ENCODE data around the gene MRPL14.

MRPL14 gene

DNA sequence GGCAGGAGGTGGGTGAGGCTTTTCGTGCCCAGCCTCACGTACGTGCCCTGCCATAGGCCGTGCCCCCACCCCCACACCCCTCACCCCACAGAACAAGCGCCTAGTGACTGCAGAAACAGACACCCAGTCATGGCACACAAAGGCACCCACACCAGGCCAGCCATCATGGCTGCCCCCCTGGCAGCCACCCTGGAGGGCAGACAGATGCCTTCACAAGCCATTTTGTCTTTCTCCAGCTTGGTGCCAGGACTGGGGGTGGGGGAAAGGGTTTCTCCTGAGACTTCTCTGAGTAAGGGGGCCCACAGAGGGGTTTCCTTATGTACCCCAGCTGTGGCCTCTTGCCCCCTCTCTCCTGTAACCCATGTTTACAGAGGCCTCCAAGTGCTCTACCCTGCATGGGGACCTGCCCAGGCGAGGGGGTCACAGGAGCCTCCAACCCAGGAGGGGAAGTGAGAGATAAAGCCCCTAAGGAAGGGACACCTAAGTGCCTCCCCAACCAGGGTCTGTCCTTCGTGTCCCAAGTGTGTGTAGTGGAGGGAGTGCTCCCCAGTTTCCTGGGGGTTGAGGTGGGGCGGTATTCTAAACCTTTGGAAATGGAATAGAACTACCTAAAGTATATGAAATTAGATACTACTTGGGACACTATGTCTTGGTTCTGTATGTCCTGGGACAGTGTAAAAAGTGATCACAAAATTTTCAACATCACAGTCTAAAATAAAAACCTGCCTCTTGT lies 49.9 kb downstream of the MRPL14 start:
- DNase-seq = no peak

DNA sequence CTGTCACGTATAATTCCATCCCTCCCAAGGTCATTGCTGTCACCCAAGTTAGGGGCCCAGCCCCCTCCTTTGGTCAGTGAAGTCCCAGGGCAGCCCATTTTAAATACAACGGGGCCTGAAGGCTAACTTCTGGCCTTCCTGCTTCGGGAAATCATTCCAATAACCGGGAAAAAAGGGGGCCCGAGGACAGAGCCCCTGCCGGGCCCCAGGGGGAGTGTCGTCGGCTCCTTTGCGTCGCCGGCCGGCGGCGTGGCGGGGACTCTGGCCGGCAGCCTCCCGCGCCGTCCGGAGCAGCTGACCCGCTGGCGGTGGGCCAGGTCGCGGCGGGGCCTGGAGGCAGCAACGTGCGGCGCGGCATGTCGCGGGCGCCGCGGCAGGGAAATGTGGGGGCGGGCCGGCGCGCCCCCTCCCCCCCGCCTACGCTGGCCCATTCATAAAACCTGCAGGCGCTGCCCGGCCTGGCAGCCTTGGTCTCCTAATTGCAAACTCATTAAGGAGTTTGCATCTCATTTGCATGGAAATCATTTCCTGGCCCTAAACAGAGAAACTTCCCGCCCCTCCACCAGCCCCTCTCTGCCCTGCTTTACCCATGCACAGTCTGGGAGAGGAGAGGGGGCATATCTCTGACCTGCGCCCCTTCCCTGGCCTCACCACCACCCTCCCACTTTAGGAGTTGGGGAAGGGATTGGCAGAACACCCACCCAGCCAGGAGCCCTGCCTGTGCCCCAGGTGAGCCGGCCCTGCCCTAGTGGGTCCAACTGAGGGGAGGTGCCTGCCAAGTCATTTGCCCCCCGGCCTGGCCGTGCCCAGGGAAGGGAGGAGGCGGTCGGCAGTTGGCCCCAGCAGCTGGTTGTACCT lies 50.7 kb downstream of the MRPL14 start:
- no peak for DNase-seq

DNA sequence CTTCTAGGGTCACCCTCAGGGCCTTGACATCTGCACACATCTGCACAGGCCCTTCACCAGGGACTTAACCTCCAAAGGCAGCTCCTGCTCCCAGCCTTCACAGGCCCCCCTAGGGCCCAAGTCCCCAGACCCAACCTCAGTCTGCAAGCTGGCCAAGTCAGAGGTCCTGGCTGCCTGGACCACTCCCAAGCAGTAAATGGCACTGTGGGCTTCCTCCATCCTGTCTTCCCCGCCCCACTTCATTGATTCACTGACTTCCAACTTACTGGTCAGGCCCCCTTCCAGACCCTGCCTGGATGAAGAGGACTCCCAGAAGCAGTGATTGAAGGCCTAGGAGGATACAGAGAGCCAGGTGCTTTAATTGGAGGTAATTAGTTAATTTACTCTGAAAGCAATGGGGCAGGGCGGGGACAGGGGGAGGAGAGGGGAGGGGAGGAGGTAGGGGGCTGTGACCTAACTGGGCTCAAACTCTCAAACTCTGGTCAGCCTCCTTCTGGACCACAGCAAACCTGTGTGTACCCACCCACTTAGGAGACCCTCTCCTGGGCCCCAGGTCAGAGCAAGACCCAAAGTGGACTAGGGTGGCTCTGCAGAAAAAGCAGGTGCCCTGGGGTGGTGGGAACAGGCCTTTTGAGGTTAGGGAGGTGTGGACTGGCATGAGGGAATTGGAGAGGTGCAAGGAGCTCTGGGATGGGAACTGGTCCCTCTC lies 51.5 kb downstream of the MRPL14 start:
- DNase-seq = no peak

DNA sequence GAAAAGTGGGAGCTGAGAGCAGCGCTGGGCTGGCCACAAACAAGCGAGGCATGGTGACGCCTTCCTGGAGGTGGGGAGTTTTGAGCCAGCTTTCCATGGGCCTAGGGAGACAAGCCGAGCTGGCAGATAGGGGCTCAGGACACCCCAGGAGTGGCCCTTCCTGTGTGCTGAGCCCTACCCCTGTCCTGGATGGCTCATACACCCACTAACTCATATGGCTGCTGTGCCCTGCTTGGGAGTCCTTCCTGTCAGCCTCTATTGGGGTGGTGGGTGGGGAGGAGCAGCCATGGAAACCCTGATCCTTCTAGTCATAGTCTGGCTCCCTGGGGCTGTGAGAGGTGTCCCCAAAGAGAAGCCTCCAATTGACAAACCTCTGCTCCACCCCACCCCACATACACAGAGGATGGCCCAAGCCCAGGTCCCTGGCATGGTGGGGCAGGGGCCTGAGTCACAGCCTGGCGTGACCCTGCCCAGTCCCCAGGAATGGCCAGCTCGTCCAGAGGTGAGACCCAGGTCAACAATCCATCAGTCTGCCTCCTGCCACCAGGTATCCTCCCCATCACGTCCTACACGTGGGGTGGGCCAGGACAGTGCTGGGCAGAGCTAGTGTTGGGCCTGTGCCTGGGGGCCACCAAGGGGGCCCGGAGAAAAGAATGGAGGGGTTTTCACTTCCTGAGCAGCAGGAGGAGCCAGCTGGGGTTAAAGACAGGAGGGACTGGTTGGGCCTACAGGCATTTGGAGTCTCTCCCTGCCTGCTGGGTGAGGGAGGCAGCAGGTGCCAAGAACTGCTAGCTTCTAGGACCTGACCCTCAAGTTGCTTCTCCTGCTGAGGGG lies 52.2 kb downstream of the MRPL14 start:
- DNase-seq = no peak

DNA sequence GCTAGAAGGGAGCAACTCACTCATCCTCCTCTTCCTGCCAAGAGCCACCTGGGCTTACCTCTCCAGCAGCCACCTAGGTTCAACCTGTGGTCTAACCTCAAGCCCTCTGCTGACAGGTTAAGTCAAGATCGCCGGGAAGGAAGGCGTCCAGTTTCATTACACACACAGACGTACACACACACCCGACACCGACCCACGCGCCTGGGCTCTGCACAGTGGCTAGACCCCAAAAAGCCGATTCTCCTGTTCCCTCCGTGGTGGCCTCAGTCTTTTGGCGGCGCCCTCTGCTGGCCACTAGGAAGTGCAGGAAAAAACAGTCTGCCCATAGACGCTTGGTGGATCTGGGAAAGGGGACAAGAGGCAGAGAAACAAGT lies 52.8 kb downstream of the MRPL14 start:
- no peak for DNase-seq

DNA sequence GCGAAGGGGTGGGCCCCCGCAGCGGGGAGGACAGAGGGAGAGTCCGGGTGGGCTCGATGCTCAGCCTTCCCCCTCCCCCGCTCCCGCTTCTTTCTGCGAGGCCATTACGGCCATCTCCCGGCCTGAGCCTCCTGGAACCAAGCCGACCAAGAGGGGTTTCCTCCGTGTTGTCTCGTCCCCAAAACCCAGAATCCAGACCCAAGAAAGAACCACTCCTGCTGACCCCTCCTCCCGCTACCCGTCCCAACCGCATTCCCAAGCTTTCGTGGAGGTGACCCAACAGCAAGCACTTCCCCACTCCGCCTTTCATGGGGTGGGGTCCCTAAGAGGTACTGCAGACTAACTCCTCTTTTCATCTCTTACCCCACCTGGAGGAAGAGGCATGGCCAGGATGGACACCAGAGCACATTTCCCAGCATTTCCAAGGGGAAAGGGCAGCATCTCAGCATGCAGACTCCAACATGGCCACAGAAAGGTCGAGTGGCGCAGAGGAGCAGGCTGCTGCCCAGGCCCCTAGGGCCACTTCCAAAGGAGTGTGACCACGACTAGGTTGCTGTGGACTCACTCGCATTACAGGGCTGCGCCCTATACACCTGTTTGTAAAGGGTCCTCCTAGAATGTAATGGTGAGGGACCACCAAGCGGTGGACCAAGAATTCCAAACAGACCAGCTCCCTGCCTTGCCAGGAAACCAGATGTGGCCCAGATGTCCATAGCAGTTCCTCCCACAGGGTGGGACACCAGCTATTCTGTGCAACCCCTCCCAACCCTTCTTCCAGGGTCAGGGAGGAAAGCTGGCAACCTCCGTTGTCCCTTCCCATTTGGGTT lies 53.4 kb downstream of the MRPL14 start:
- no peak for DNase-seq

DNA sequence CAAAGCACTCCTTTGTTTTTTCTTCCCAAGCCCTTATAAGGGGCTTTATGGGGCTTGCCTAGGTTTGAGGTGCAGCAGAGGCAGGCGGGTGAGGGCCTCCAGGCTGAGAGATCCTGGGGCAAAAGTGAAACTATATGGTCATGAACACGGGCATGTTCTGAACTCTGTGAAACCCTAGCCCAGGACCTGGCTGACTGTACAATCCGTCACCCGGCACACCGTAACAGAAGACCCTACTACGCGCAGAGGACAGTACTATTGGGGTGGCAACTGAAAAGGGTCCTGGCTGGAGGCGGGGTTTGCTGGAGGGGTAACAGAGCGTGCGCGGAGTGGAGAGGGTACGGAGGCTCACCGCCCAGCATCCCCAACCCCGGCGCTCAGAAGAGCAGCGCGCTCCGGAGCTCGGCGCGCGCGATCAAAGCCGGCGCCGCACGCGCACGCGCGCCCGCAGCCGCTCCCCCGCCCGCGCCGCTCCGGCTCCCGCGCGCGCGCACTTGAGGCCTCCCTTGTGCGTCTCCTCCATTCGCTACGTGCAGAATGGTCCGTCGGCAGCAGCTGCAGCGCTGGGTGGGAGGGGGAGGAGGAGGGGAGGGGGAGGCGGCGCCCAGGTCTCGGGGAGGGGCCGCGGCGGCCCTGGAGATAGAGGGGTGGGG lies 54.2 kb downstream of the MRPL14 start:
- no peak for DNase-seq

DNA sequence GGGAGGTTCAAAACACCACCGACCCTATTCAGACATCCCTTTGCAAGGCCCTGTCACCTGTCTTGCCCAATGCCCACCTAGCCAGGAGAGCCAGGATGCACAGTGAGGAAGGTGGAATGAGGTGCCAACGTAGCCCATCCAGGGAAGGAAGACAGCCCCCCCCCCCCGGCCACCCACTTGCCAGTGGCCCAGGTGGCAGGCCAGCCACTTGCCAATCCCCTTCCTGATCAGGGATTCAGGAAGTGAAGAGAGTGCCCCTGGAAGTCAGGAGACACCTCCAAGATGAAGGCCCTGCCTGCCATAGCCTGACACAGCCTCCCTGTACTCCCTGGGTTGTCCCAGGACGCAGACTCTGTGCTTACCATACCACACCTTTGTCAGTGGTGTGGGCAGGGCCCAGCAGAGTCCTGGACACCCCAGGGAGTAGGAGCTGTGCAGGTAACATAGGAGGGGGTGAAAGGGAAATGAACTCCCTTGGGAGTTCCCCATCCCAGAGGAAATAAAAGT lies 54.7 kb downstream of the MRPL14 start:
- DNase-seq = no peak

DNA sequence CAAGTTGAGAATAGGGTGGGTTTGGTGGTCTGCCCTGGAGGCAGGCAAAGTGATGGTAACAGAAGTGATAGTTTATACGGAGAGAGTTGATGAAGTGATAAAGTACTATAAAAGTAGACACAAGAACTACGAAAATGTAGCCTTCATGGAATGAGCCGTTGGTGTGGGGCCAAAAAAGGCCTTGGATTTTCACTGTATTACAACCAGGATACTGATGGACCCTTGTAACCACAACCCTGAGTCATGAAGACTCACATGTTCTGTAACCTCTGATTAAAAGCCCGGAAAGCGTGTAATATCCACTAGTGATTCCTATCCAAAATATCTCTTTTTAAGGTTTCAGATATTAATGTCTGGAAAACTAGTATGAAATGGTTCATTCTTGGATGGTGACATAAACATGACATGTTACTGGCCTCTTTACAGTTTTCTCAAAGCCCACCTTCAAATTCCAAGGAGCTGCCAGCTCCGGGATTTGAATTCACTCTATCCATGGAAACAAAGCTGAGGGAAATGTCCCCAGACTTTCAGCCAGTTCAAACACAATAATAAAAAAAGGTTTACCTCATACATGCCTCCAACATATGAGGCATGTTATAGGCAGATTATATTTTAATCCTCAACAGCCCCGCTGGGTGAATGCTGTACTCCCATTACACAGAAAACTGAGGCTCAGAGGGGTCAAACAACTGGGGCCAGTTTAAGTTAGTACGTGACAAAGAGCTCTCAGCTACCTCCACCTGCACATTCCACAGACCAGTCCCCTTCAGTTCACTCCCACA lies 55.4 kb downstream of the MRPL14 start:
- DNase-seq = no peak

DNA sequence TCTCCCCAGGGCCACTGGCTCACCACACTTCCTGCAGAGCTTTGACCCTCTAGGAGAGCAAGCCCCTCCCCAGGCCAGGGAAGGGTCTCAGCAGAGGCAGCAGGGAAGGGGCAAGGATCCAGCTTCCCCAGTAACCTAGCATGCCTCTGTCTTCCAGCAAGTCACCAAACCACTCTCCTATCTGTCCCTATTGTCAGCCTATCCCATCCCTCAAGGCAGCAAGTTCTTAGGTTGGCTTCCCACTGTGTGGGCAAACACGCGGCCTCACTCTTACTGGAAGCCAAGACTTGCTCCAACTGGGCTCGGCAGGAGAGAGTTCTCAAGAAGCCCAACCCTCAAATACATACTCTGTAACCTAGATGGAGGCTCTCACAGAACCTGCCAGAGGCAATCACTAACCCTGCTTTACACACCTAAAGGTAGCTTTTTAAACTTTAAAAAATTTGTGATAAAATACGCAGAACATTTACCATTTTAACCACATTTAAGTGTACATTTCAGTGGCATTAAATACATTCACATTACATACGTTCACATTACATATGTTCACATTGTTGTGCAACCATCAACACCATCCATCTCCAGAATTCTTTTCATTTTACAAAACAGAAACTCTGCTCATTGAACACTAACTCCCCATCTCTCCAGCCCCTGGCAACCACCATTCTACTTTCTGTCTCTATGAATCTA lies 58.5 kb downstream of the MRPL14 start:
- no peak for DNase-seq

DNA sequence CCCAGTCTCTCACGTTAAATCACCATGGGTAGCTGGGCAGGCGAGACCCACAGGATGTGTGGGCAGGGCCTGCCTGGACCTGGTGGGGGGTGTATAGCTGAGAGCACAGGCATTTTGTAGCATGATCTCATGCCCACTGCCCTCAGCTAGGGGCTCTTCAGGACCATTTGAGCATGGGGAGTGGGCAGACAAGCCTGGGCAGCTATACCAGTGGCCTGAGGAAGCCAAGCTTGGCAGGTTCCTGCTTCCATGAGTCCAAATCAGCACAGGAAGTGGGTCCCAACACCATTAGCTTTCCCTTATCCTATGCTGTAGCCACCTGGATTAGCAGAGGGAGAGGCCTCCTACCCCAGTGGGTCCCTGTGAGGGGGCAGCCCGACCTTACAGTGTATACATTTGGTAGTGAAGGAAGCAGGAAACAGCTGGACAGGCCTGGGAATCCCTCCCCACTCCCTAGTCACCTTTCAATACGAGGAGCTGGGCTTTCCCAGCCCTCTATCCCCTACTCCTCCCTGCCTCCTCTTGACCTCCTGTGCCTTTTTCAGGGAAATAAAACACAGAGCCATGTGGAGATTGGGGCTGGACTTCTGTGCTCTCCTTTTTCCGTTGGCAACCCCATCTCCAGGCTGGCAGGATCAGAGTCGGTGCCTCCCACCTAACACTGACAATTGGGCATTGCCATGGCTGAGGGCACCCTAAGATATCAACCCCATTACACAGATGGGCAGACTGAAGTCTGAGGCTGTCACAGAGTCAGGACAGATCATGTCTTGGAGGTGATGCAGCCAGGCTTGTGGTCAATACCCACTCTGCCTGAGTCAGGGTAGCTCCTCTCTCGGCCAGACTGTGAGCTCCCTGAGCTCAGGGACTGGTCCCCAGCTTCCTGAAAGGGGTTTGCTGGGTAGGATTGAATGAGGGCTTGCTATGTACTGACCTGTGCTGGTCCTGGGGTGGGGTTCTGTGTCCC lies 59.8 kb downstream of the MRPL14 start:
- DNase-seq = no peak

DNA sequence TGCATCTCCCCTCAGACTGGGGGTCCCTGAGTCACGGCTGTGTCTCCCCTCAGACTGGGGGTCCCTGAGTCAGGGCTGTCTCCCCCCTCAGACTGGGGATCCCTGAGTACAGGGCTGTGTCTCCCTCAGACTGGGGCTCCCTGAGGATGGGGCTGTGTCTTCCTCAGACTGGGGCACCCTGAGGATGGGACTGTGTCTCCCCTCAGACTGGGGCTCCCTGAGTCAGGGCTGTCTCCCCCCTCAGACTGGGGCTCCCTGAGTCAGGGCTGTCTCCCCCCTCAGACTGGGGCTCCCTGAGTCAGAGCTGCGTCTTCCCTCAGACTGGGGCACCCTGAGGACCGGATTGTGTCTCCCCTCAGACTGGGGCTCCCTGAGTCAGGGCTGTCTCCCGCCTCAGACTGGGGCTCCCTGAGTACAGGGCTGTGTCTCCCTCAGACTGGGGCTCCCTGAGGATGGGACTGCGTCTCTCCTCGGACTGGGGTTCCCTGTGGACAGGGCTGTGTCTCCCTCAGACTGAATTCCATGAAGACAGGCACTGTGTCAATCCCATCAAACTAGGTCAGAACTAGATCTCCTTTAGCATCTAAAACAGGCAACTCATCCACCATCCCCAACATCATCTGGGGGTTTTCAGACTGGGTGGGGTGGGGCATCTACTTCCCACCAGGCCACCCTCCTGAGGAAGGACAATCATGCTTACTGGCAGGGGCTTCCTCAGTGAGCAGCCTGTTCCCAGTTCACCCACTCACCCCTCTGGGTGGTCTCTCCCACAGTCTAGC lies 60.7 kb downstream of the MRPL14 start:
- DNase-seq = no peak

DNA sequence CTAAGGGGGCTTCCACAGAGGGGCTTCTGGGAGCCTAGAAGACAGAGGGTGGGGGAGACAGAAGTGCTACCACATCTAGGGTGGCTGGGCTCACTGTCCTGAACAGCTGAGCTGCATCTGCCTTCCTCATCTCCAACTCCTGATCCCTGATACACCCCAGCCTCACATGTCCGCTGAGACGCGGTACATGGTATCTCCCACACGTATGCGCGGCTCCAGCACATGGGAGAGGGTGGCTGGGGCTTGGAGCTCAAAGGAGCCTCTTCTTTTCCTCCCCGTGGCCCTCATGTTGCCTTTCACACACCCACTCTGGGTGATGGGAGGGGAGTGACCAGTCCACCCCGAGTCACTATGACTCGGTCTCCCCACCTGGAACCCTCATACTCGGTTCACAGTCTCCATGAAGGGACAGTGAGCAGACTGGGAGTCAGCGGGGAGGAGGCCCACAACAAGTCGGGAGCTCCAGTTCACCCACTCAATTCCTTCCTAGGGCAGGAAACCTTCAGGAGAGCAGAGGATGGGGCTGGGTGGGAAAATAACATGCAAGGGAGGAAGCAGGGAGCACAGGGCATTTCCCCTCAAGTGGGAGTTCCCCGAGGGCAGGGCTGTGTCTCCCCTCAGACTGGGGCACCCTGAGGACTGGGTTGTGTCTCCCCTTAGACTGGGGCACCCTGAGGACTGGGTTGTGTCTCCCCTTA lies 61.7 kb downstream of the MRPL14 start:
- no peak for DNase-seq

DNA sequence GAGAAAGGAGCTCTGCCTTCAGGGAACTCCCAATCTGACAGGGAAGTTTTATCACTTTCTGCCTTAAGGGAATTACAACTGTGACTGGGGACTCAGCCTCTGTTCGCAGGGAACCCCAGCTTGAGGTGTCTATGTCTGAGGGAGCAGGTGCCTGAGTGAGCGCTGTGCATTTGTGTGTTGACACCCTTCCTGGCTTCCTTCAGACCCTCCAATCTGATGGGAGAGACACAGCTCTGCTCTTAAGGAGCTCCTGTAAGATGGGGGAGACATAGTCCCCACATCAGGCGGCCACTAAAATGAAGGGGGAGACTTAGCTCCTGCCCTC lies 62.3 kb downstream of the MRPL14 start:
- DNase-seq = no peak

DNA sequence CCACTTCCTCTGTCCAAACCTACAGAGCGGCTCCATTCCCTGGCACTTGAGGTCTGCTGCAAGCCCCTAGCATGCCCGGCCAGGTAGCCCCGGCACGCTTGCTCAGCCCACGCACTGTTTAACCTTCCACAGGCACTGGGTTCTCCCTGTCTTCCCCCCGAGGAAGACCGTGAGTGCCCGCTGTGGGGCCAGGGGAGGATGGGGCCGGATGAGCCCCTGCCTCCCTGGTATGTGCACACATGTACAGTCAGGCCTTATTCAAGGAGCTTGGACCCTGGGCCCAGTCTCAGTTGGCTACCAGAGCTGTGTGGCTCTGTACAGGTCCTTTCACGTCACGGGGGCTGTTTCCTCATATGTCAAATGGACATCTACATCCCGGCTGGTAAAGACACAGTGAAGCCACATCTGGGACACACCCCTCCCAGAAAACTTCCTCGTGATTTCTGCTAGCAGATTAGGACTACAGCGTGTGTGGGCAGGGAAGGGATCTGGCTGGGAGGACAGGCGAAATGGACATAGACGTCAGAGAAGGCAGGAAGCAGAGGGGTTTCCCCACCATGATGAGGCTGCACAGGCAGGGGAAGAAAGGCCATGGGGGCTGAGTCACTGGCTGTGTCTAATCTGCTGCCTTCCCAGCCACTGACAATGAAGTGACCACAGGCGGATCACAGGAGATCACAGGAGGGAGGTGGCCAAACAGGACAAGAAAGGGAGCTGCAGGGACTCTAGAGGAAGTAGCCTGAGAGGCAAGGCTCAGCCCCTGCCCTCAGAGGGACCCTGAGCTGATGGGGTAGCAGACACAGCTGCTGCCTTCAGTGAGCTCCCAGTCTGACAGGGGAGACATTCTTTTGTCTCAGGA lies 62.9 kb downstream of the MRPL14 start:
- no peak for DNase-seq

DNA sequence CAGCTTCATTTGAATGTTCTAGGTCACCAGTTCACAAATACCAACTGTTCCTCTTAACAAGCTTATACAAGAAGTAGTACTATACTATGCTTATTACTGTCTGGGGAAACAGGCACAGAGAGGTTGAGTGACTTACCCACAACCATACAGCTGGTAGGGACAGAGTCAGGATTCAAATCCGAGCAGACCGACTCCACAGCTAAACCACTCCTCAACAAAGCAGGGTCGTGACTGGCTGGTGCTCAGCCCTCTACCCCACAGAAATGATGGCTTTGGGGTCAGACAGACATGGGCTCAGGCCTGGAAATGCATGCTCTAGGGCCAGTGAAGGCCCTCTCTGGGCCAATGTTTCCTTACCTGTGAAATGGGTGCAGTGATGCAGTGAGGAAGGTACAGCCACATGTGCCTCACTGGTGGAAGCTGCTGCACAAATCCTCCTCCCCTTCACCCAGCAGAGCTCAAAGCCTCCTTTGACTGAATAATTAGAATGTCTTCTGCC lies 63.6 kb downstream of the MRPL14 start:
- DNase-seq = no peak
